GM06990 (cell line): Measurements from ENCODE around the gene EYS.

Source experiments
- DNase-seq: peaks from one replicate; pipeline ENCODE4 v3.0.0-alpha.2; 2011; ENCODE audit not compliant: insufficient read length; ENCODE audit errors: extremely low read depth
- H3K27me3 ChIP-seq: replicated peaks from 2 replicates; pipeline ENCODE4 v1.6.0; 2011; ENCODE audit warnings: low read length; ENCODE audit not compliant: control insufficient read depth, insufficient read depth
- H3K36me3 ChIP-seq: 2 replicates; pipeline ENCODE4 v1.5.1; 2011; ENCODE audit warnings: low read length; ENCODE audit not compliant: control insufficient read depth, insufficient read depth
- H3K4me3 ChIP-seq: replicated peaks from 2 replicates; pipeline ENCODE4 v1.5.1; 2011; ENCODE audit warnings: low read depth, mild to moderate bottlenecking, control low read depth, low read length
- CTCF ChIP-seq: IDR thresholded peaks from 2 replicates; pipeline ENCODE4 v1.5.1; 2011; ENCODE audit warnings: low read length, control low read depth, mild to moderate bottlenecking, inconsistent platforms; ENCODE audit not compliant: insufficient read depth, poor library complexity, severe bottlenecking

Gene EYS

DNA sequence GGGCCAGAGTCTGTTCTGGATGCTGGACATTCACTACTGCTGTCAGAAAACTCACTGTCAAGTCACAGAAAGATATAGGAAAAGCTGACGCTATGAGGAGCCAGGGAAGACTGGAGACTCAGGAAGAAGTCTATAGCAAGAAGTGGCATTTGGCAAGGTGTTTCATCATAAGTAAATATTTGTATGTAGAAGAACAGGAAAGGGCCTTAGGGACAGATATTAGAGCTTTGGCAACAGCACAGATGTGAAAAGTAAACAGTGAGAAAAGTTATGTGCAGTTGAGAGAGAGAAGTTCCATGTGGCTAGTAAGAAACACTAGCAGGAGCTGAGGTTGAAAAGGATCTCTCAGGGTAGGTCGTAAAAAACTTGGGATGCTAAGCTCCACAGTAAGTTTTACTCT is 1202.5 kb downstream of the EYS start:
- no peak for TF ChIP-seq CTCF
- no peaks in the 10 kb centered on the region for H3K36me3 ChIP-seq
- H3K27me3 ChIP-seq: no peaks in the 10 kb centered on the region
- DNase-seq: no peak
- no peak overlapping the region for H3K4me3 ChIP-seq

DNA sequence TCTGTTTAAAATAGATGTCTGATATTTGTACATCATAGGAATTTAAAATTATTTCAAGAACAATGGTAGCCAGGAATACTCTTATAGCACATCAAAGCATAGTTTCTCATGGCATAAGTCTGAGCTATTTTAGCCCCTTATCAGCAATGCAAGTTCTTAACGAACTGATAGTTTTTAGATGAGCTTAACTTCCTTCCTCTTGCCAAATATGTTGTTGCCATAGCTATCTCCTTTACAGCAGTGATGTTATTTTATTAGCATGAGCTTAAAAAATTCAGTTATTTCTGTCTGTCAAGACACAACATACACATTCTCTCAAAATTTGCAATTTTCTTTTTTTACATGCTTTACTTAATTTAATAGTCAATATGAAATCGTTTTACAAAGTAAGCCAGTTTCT is 1204.2 kb downstream of the EYS start:
- Histone ChIP-seq H3K4me3 (no peak overlapping the region), H3K36me3 (no peaks in the 10 kb centered on the region), H3K27me3 (no peaks in the 10 kb centered on the region)
- DNase-seq: no peak
- no peak for TF ChIP-seq CTCF

DNA sequence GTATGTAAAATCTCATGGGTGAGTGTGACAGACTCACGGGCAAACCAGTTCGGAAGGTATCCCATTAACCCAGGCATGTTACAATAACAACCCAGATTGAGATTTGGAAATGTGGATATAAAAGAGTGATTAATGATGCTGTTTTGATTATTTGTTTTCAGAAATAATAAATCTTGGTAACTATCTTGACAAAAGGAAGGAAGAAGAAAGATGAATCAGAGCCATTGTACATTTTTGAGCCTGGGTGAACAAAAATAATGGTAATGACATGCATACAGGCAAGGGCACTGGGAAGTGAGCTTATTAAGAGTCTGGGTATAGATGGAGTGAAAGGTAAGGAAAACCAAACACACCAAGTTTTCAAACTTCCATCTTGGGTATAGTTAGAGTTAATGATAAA is 1209.4 kb downstream of the EYS start:
- no peak for TF ChIP-seq CTCF
- H3K4me3 ChIP-seq: no peak overlapping the region
- H3K27me3 ChIP-seq: no peaks in the 10 kb centered on the region
- no peaks in the 10 kb centered on the region for H3K36me3 ChIP-seq
- no peak for DNase-seq

GRCh38 chr6:64489763-64490162 is 1217.3 kb downstream of the EYS start:
- Histone ChIP-seq H3K36me3 (no peaks in the 10 kb centered on the region), H3K27me3 (no peaks in the 10 kb centered on the region), H3K4me3 (no peak overlapping the region)
- no peak for TF ChIP-seq CTCF
- DNase-seq: no peak

DNA sequence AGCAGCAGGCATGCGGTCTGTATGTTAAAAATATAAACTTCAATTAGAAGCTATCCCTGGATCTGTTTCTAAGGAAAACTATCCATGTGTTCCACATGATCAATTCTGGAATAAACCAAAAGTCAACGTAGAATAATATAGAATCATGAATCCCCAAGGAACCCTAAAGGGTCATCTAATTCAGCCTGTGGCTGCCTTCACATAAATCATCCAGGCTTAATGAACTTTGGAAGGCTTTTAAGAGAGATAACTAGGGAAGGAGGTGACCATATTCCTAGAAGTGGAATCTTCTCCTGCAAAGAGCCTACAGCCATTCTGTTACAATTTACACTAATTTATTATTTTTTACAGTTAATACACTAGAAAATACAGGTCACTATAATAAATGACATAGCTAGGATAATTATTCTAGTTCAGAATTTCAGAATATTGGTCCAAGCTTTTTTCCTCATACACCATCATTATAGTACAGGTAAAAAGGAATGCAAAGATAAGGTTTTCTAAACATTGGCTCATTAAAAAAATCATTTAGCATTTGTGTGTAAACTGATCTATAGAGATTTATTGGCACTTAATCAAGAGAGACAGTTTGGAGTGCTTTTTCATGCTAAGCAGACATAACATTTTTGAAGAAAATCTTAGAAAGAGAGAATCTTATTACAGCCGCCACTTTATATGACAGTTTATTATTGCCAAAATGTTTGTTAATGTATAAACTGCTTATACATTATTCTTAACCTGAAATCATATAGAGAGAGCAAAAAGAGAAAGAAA is 1220.3 kb downstream of the EYS start:
- no peak for DNase-seq
- H3K36me3 ChIP-seq: no peaks in the 10 kb centered on the region
- H3K4me3 ChIP-seq: no peak overlapping the region
- no peak for TF ChIP-seq CTCF
- H3K27me3 ChIP-seq: no peaks in the 10 kb centered on the region
